HepG2 (cell line): Measurements from ENCODE around the gene LRTM2. TPM values are rescaled to one million over a fixed set of nuclear protein-coding genes. Genes with fewer than 3 reads are reported as not detected.
A peak's percentile ranks its signal among the peaks of the same experiment; 100 is the strongest.

Experiments used
- GLI4 ChIP-seq: sonication (generic); formaldehyde crosslinking; IDR thresholded peaks from 2 replicates; pipeline ENCODE4 v1.5.1; 2020; ENCODE audit warnings: missing genetic modification reagents, mild to moderate bottlenecking, moderate library complexity, borderline replicate concordance
- HMG20B ChIP-seq: conservative IDR thresholded peaks from 2 replicates; pipeline ENCODE4 v1.6.1; 2016; ENCODE audit warnings: missing genetic modification reagents, missing compliant biosample characterization
- MAF1 ChIP-seq: sonication (generic); formaldehyde crosslinking; IDR thresholded peaks from 2 replicates; pipeline ENCODE4 v1.5.0; 2020; ENCODE audit warnings: missing genetic modification reagents, borderline replicate concordance
- SRY ChIP-seq: sonication (generic); formaldehyde crosslinking; IDR thresholded peaks from 2 replicates; pipeline ENCODE4 v1.8.0; 2022; ENCODE audit warnings: mild to moderate bottlenecking, missing genetic modification reagents
- YY1 ChIP-seq: IDR thresholded peaks from 2 replicates; pipeline ENCODE4 v1.6.1; 2011; ENCODE audit warnings: low read length, low read depth, moderate library complexity, mild to moderate bottlenecking; ENCODE audit not compliant: insufficient read depth, insufficient replicate concordance
- ZNF383 ChIP-seq: sonication (generic); formaldehyde crosslinking; IDR thresholded peaks from 2 replicates; pipeline ENCODE4 v1.4.0; 2020; ENCODE audit warnings: missing genetic modification reagents, mild to moderate bottlenecking, borderline replicate concordance
- ZNF510 ChIP-seq: sonication (generic); formaldehyde crosslinking; IDR thresholded peaks from 2 replicates; pipeline ENCODE4 v1.4.0; 2020; ENCODE audit warnings: low read depth, mild to moderate bottlenecking, missing genetic modification reagents
- ZSCAN21 ChIP-seq: sonication (generic); formaldehyde crosslinking; IDR thresholded peaks from 2 replicates; pipeline ENCODE4 v1.8.0; 2022; ENCODE audit warnings: mild to moderate bottlenecking, missing genetic modification reagents, moderate library complexity, borderline replicate concordance
- polyA plus RNA-seq, 8 experiments: library from polyadenylated mRNA; depleted of rRNA in 3 of 8; stranded (reverse) in 7 of 8; unstranded in 1 of 8; fragments of >200 nt; fragmentation: Illumina TruSeq in 4 of 8; extraction: Trizol in 4 of 8; gene quantifications; 2 replicates each; pipeline versions ENCODE4 v1.2.1 to v1.2.3, GENCODE V29; 2011 to 2016; ENCODE audit warnings: low read depth in 4 of 8, missing spikeins in 1 of 8, mixed read lengths in 1 of 8; ENCODE audit not compliant: insufficient read depth in 1 of 8
- total RNA-seq, 5 experiments: library from RNA; depleted of rRNA; stranded (reverse); fragments of >200 nt; fragmentation: Illumina TruSeq; extraction: Trizol; gene quantifications; 2 replicates each; pipeline ENCODE4 v1.2.3, GENCODE V29; 2016; ENCODE audit warnings: low read depth in 1 of 5
- TF ChIP-seq, protein P1 (sequence below), 2 experiments: fragments of 450-650 bp in 1 of 2; sonication (generic) in 1 of 2; formaldehyde crosslinking; IDR thresholded peaks; 2 replicates each; pipeline versions ENCODE4 v1.5.0 to v1.8.0; 2020 to 2022; ENCODE audit warnings: mild to moderate bottlenecking in 1 of 2, missing genetic modification reagents in 1 of 2
- TF ChIP-seq, protein P2 (sequence below): sonication (generic); formaldehyde crosslinking; IDR thresholded peaks from 2 replicates; pipeline ENCODE4 v1.4.0; 2020; ENCODE audit warnings: mild to moderate bottlenecking, missing genetic modification reagents
- TF ChIP-seq, protein P3 (sequence below): sonication (generic); formaldehyde crosslinking; IDR thresholded peaks from 2 replicates; pipeline ENCODE4 v1.4.0; 2020; ENCODE audit warnings: low read depth, mild to moderate bottlenecking, missing genetic modification reagents
- TF ChIP-seq, protein P4 (sequence below): sonication (generic); formaldehyde crosslinking; IDR thresholded peaks from 2 replicates; pipeline ENCODE4 v1.5.1; 2020; ENCODE audit warnings: mild to moderate bottlenecking, missing genetic modification reagents, moderate library complexity
- TF ChIP-seq, protein P5 (sequence below): sonication (generic); formaldehyde crosslinking; IDR thresholded peaks from 2 replicates; pipeline ENCODE4 v1.5.1; 2020; ENCODE audit warnings: mild to moderate bottlenecking, moderate library complexity, missing genetic modification reagents

The LRTM2 gene
- total and polyA plus RNA-seq, 2 of the 13 experiments (the other 11 are each of a cell fraction or from before 2014, with no cell fraction given), result 0.09 TPM; not detected in 1

DNA sequence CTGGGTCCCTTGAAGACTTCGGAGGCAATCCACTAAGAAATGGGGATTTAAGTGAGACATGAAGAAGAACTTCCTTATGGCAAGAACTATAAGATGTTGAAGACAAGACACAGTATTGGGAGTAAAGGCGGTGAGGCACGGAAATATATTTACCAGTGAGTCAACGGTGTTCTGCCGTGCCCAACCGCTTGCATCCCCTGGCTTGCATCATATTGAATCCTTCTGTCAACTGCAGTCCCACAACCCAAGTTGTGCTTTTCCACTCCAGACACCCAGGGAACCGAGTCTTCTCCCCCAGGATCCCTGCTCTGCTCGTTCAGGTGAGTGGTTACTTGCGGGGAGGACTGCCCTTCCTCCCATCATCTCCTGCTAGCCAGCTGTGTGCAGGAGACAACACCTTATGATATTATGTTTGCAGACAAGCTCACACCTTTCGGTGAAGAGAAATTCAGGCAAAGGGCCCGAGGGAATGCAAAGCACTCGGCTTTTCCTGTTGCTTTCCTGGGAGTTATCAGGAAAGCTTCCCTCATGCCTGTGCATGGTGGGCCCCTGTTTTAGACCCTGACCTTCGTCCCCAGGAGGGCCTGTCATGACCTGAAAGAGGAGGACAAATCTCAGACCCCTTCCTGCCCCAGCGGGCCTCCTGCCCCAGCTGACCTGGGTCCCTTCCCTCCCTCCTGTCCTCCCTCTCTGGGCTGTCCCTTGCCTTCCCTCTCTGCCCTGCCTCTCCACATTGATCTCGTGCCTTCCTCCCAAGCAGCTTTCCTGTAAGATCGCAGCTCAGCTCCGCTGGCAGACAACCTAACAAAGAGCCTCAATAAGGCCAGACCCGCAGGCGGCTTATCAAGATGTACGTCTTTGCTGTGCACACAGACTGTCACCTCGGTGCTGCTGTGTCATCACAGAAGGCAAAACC, 4.3 kb upstream of the LRTM2 start (continued):
- no peak; the same call in 1 of the 2 replicates for TF ChIP-seq ZSCAN21 (CRISPR knock-in tag)
- TF ChIP-seq, protein P1, sequence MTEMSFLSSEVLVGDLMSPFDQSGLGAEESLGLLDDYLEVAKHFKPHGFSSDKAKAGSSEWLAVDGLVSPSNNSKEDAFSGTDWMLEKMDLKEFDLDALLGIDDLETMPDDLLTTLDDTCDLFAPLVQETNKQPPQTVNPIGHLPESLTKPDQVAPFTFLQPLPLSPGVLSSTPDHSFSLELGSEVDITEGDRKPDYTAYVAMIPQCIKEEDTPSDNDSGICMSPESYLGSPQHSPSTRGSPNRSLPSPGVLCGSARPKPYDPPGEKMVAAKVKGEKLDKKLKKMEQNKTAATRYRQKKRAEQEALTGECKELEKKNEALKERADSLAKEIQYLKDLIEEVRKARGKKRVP (CRISPR knock-in tag; IDR thresholded peaks at IDR 0.05), result peak in 1 of 2 experiments; percentile 86; a peak in 2 of 4 replicates
- 0 out of 2 replicates have a peak, but pooled peaks have one; percentile 8 for TF ChIP-seq HMG20B
- no peak for TF ChIP-seq SRY
- TF ChIP-seq, protein P2, sequence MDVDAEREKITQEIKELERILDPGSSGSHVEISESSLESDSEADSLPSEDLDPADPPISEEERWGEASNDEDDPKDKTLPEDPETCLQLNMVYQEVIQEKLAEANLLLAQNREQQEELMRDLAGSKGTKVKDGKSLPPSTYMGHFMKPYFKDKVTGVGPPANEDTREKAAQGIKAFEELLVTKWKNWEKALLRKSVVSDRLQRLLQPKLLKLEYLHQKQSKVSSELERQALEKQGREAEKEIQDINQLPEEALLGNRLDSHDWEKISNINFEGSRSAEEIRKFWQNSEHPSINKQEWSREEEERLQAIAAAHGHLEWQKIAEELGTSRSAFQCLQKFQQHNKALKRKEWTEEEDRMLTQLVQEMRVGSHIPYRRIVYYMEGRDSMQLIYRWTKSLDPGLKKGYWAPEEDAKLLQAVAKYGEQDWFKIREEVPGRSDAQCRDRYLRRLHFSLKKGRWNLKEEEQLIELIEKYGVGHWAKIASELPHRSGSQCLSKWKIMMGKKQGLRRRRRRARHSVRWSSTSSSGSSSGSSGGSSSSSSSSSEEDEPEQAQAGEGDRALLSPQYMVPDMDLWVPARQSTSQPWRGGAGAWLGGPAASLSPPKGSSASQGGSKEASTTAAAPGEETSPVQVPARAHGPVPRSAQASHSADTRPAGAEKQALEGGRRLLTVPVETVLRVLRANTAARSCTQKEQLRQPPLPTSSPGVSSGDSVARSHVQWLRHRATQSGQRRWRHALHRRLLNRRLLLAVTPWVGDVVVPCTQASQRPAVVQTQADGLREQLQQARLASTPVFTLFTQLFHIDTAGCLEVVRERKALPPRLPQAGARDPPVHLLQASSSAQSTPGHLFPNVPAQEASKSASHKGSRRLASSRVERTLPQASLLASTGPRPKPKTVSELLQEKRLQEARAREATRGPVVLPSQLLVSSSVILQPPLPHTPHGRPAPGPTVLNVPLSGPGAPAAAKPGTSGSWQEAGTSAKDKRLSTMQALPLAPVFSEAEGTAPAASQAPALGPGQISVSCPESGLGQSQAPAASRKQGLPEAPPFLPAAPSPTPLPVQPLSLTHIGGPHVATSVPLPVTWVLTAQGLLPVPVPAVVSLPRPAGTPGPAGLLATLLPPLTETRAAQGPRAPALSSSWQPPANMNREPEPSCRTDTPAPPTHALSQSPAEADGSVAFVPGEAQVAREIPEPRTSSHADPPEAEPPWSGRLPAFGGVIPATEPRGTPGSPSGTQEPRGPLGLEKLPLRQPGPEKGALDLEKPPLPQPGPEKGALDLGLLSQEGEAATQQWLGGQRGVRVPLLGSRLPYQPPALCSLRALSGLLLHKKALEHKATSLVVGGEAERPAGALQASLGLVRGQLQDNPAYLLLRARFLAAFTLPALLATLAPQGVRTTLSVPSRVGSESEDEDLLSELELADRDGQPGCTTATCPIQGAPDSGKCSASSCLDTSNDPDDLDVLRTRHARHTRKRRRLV (CRISPR knock-in tag), result no peak
- TF ChIP-seq ZNF510 (CRISPR knock-in tag), result 0 out of 2 replicates have a peak, but pooled peaks have one; percentile 57
- TF ChIP-seq GLI4, result no peak
- TF ChIP-seq MAF1 (CRISPR knock-in tag), result no peak
- no peak for TF ChIP-seq ZNF383 (CRISPR knock-in tag)
- no peak for TF ChIP-seq YY1
- TF ChIP-seq, protein P3, sequence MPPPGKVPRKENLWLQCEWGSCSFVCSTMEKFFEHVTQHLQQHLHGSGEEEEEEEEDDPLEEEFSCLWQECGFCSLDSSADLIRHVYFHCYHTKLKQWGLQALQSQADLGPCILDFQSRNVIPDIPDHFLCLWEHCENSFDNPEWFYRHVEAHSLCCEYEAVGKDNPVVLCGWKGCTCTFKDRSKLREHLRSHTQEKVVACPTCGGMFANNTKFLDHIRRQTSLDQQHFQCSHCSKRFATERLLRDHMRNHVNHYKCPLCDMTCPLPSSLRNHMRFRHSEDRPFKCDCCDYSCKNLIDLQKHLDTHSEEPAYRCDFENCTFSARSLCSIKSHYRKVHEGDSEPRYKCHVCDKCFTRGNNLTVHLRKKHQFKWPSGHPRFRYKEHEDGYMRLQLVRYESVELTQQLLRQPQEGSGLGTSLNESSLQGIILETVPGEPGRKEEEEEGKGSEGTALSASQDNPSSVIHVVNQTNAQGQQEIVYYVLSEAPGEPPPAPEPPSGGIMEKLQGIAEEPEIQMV, result no peak
- TF ChIP-seq, protein P4, sequence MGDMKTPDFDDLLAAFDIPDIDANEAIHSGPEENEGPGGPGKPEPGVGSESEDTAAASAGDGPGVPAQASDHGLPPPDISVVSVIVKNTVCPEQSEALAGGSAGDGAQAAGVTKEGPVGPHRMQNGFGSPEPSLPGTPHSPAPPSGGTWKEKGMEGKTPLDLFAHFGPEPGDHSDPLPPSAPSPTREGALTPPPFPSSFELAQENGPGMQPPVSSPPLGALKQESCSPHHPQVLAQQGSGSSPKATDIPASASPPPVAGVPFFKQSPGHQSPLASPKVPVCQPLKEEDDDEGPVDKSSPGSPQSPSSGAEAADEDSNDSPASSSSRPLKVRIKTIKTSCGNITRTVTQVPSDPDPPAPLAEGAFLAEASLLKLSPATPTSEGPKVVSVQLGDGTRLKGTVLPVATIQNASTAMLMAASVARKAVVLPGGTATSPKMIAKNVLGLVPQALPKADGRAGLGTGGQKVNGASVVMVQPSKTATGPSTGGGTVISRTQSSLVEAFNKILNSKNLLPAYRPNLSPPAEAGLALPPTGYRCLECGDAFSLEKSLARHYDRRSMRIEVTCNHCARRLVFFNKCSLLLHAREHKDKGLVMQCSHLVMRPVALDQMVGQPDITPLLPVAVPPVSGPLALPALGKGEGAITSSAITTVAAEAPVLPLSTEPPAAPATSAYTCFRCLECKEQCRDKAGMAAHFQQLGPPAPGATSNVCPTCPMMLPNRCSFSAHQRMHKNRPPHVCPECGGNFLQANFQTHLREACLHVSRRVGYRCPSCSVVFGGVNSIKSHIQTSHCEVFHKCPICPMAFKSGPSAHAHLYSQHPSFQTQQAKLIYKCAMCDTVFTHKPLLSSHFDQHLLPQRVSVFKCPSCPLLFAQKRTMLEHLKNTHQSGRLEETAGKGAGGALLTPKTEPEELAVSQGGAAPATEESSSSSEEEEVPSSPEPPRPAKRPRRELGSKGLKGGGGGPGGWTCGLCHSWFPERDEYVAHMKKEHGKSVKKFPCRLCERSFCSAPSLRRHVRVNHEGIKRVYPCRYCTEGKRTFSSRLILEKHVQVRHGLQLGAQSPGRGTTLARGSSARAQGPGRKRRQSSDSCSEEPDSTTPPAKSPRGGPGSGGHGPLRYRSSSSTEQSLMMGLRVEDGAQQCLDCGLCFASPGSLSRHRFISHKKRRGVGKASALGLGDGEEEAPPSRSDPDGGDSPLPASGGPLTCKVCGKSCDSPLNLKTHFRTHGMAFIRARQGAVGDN (CRISPR knock-in tag), result peak; percentile 79
- TF ChIP-seq, protein P5, sequence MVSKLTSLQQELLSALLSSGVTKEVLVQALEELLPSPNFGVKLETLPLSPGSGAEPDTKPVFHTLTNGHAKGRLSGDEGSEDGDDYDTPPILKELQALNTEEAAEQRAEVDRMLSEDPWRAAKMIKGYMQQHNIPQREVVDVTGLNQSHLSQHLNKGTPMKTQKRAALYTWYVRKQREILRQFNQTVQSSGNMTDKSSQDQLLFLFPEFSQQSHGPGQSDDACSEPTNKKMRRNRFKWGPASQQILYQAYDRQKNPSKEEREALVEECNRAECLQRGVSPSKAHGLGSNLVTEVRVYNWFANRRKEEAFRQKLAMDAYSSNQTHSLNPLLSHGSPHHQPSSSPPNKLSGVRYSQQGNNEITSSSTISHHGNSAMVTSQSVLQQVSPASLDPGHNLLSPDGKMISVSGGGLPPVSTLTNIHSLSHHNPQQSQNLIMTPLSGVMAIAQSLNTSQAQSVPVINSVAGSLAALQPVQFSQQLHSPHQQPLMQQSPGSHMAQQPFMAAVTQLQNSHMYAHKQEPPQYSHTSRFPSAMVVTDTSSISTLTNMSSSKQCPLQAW (CRISPR knock-in tag), result peak; percentile 40; the same call in 1 of the 2 replicates
